HCT116 (cell line): ENCODE data around the gene CCNJL. TPM values are rescaled to one million over a fixed set of nuclear protein-coding genes. Genes with fewer than 3 reads are reported as not detected.

Source experiments
- ATAC-seq: fragments of 200-7000 bp; cut with Tn5 transposase; 2 replicates; pipeline ENCODE4 v1.9.1; 2020; ENCODE audit warnings: mild to moderate bottlenecking, moderate library complexity
- BruUV-seq: library from RNA; stranded (reverse); fragments of 400-500 nt; replicated peaks from 2 replicates; lab custom pipeline; 2021; lab: Mats Ljungman, UMichigan
- CTCF ChIA-PET: fragments of 300-600 bp; sonication (Branson Sonifier 250); formaldehyde crosslinking; loops from one replicate; lab custom pipeline; 2021; ENCODE audit warnings: antibody characterized with exemption; lab: Charles Lee
- POLR2A ChIA-PET: fragments of 300-600, 350-600 bp; sonication (Branson Sonifier 250); formaldehyde crosslinking; loops from one replicate; lab custom pipeline; 2021; ENCODE audit warnings: antibody characterized with exemption; lab: Charles Lee
- RAD21 ChIA-PET, 2 experiments: fragments of 300-600 bp; sonication (Branson Sonifier 250); formaldehyde crosslinking; loops; one replicate each; lab custom pipeline; 2023; ENCODE audit warnings: low total read pairs in 2 of 2; ENCODE audit not compliant: uncharacterized antibody in 2 of 2, unreplicated experiment in 2 of 2, low non-redundant PET in 1 of 2; lab: Charles Lee
- DNase-seq: peaks from one replicate; pipeline ENCODE4 v3.0.0-alpha.2; 2010; ENCODE audit warnings: low read depth, low spot score
- H2AFZ ChIP-seq: fragments of 200-600 bp; shearing (Covaris generic), sonication (generic); 2 replicates; pipeline ENCODE4 v1.6.1; 2017; ENCODE audit warnings: low read depth, mixed run types, mixed read lengths, antibody characterized with exemption, low read length; ENCODE audit not compliant: poor library complexity, severe bottlenecking
- H3K27ac ChIP-seq: 2 replicates; pipeline ENCODE4 v1.5.1; 2012; ENCODE audit warnings: low read depth, low read length
- H3K27me3 ChIP-seq: fragments of 200-600 bp; sonication (generic); 2 replicates; pipeline ENCODE4 v1.6.1; 2016; ENCODE audit warnings: mixed run types, low read length, mixed read lengths; ENCODE audit not compliant: insufficient read depth
- H3K36me3 ChIP-seq, 2 experiments: fragments of 200-500 bp in 1 of 2; fragments of 200-600 bp in 1 of 2; sonication (Bioruptor generic) in 1 of 2; sonication (generic) in 1 of 2; 2 replicates each; pipeline versions ENCODE4 v1.5.1 to v1.6.1; 2014 to 2016; ENCODE audit warnings: low read length in 2 of 2, inconsistent platforms in 1 of 2, mixed read lengths in 1 of 2, mixed run types in 1 of 2; ENCODE audit not compliant: insufficient read depth in 2 of 2, control insufficient read depth in 1 of 2
- H3K4me1 ChIP-seq, 2 experiments: fragments of 200-600 bp in 1 of 2; sonication (generic) in 1 of 2; 2 replicates each; pipeline versions ENCODE4 v1.5.1 to v1.6.1; 2012 to 2017; ENCODE audit warnings: low read length in 2 of 2, inconsistent platforms in 1 of 2, mild to moderate bottlenecking in 1 of 2, mixed read lengths in 1 of 2, mixed run types in 1 of 2, moderate library complexity in 1 of 2; ENCODE audit not compliant: insufficient read depth in 2 of 2, control insufficient read depth in 1 of 2
- H3K4me2 ChIP-seq: fragments of 200-600 bp; sonication (generic); 2 replicates; pipeline ENCODE4 v1.6.1; 2017; ENCODE audit warnings: mixed run types, low read length, mixed read lengths
- H3K4me3 ChIP-seq, 2 experiments: fragments of 200-600 bp in 1 of 2; sonication (generic) in 1 of 2; replicated peaks in 1 of 2; 2 replicates each; pipeline ENCODE4 v1.5.1; 2011 to 2016; ENCODE audit warnings: low read length in 2 of 2, control low read depth in 1 of 2, low read depth in 1 of 2, mild to moderate bottlenecking in 1 of 2, mixed read lengths in 1 of 2, mixed run types in 1 of 2
- H3K79me2 ChIP-seq: fragments of 200-600 bp; sonication (generic); 2 replicates; pipeline ENCODE4 v1.6.1; 2017; ENCODE audit warnings: mild to moderate bottlenecking, mixed run types, low read length, moderate library complexity, mixed read lengths; ENCODE audit not compliant: insufficient read depth
- H3K9ac ChIP-seq: fragments of 200-600 bp; sonication (generic); 2 replicates; pipeline ENCODE4 v1.6.1; 2016; ENCODE audit warnings: low read length, mixed read lengths
- H3K9me2 ChIP-seq: fragments of 200-600 bp; sonication (generic), shearing (Covaris generic); 2 replicates; pipeline ENCODE4 v1.6.1; 2017; ENCODE audit warnings: mixed run types, mild to moderate bottlenecking, moderate library complexity; ENCODE audit not compliant: insufficient read depth
- H3K9me3 ChIP-seq, 2 experiments: fragments of 200-500 bp in 1 of 2; fragments of 200-600 bp in 1 of 2; sonication (Bioruptor generic) in 1 of 2; sonication (generic) in 1 of 2; 2 replicates each; pipeline ENCODE4 v1.6.1; 2014 to 2017; ENCODE audit warnings: low read length in 2 of 2, mixed read lengths in 2 of 2, inconsistent platforms in 1 of 2, low read depth in 1 of 2, mild to moderate bottlenecking in 1 of 2, mixed run types in 1 of 2, moderate library complexity in 1 of 2; ENCODE audit not compliant: control insufficient read depth in 1 of 2, insufficient read depth in 1 of 2
- H4K20me1 ChIP-seq: fragments of 200-600 bp; sonication (generic), shearing (Covaris generic); 2 replicates; pipeline ENCODE4 v1.6.1; 2017; ENCODE audit warnings: mixed run types, mild to moderate bottlenecking, moderate library complexity; ENCODE audit not compliant: insufficient read depth
- ATF3 ChIP-seq: IDR thresholded peaks from 2 replicates; pipeline ENCODE4 v1.6.1; 2012
- CBX3 ChIP-seq: IDR thresholded peaks from 2 replicates; pipeline ENCODE4 v1.6.1; 2012; ENCODE audit warnings: low read depth
- CEBPB ChIP-seq: IDR thresholded peaks from 2 replicates; pipeline ENCODE4 v1.6.1; 2012; ENCODE audit warnings: low read depth
- EGR1 ChIP-seq: IDR thresholded peaks from 2 replicates; pipeline ENCODE4 v1.6.1; 2012; ENCODE audit warnings: low read depth
- ELF1 ChIP-seq: IDR thresholded peaks from 2 replicates; pipeline ENCODE4 v1.6.1; 2012; ENCODE audit warnings: low read depth, borderline replicate concordance
- FOSL1 ChIP-seq: IDR thresholded peaks from 2 replicates; pipeline ENCODE4 v1.6.1; 2012; ENCODE audit warnings: low read depth
- JUND ChIP-seq: IDR thresholded peaks from 2 replicates; pipeline ENCODE4 v1.6.1; 2012
- POLR2A ChIP-seq: IDR thresholded peaks from 2 replicates; pipeline ENCODE4 v1.7.0; 2011; ENCODE audit warnings: borderline replicate concordance; ENCODE audit not compliant: insufficient read depth, insufficient read length; ENCODE audit errors: extremely low read depth
- RAD21 ChIP-seq: IDR thresholded peaks from 2 replicates; pipeline ENCODE4 v1.6.1; 2012; ENCODE audit warnings: low read depth, mild to moderate bottlenecking
- SIN3A ChIP-seq: IDR thresholded peaks from 2 replicates; pipeline ENCODE4 v1.6.1; 2012; ENCODE audit warnings: low read depth
- SRF ChIP-seq: IDR thresholded peaks from 2 replicates; pipeline ENCODE4 v1.6.1; 2012; ENCODE audit warnings: low read depth
- TCF7L2 ChIP-seq: IDR thresholded peaks from 2 replicates; pipeline ENCODE4 v1.7.0; 2011; ENCODE audit warnings: borderline replicate concordance, inconsistent platforms; ENCODE audit not compliant: insufficient read depth, insufficient read length; ENCODE audit errors: extremely low read depth
- ZBTB33 ChIP-seq: IDR thresholded peaks from 2 replicates; pipeline ENCODE4 v1.6.1; 2011; ENCODE audit warnings: mild to moderate bottlenecking, low read length, moderate library complexity; ENCODE audit not compliant: insufficient replicate concordance; ENCODE audit errors: extremely low read depth
- intact Hi-C: fragments of 100-400 bp; cut with micrococcal nuclease; formaldehyde crosslinking; loops from 2 replicates; pipeline ENCODE4 v1.10.0; 2022
- total RNA-seq: library from RNA; stranded (reverse); gene quantifications from one replicate; pipeline ENCODE4 v1.2.1, GENCODE V29; 2021; ENCODE audit not compliant: unreplicated experiment
- TF ChIP-seq, protein P1 (sequence below), 3 experiments: fragments of 200-600 bp in 1 of 3; sonication (generic) in 1 of 3; IDR thresholded peaks in 2 of 3; conservative IDR thresholded peaks in 1 of 3; 2 replicates each; pipeline ENCODE4 v1.5.1; 2012 to 2017; ENCODE audit warnings: low read depth in 2 of 3, low read length in 2 of 3, antibody characterized with exemption in 1 of 3, borderline replicate concordance in 1 of 3, control low read depth in 1 of 3, mild to moderate bottlenecking in 1 of 3, mixed read lengths in 1 of 3, mixed run types in 1 of 3, moderate library complexity in 1 of 3; ENCODE audit not compliant: insufficient read depth in 1 of 3
- TF ChIP-seq, protein P2 (sequence below): IDR thresholded peaks from 2 replicates; pipeline ENCODE4 v1.6.1; 2012
- TF ChIP-seq, protein P3 (sequence below): IDR thresholded peaks from 2 replicates; pipeline ENCODE4 v1.6.1; 2012; ENCODE audit warnings: low read depth

The CCNJL gene
- total RNA-seq, 1 experiment from 2014 or later = 2.9 TPM

- TF ChIP-seq, protein P1, sequence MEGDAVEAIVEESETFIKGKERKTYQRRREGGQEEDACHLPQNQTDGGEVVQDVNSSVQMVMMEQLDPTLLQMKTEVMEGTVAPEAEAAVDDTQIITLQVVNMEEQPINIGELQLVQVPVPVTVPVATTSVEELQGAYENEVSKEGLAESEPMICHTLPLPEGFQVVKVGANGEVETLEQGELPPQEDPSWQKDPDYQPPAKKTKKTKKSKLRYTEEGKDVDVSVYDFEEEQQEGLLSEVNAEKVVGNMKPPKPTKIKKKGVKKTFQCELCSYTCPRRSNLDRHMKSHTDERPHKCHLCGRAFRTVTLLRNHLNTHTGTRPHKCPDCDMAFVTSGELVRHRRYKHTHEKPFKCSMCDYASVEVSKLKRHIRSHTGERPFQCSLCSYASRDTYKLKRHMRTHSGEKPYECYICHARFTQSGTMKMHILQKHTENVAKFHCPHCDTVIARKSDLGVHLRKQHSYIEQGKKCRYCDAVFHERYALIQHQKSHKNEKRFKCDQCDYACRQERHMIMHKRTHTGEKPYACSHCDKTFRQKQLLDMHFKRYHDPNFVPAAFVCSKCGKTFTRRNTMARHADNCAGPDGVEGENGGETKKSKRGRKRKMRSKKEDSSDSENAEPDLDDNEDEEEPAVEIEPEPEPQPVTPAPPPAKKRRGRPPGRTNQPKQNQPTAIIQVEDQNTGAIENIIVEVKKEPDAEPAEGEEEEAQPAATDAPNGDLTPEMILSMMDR (IDR thresholded peaks at IDR 0.05 in 2 of 3, conservative IDR thresholded peaks at IDR 0.05 in 1 of 3; ENCODE audit: borderline replicate concordance in 1 of 3, insufficient read depth in 1 of 3, low read depth in 2 of 3, low read length in 2 of 3) = no peak
- TF ChIP-seq ATF3 (no peak), EGR1 (no peak), FOSL1 (no peak), ELF1 (no peak), RAD21 (no peak), CEBPB (no peak), JUND (no peak), SRF (no peak), ZBTB33 (no peak), SIN3A (no peak), CBX3 (no peak), POLR2A (no peak), TCF7L2 (no peak)
- TF ChIP-seq, protein P2, sequence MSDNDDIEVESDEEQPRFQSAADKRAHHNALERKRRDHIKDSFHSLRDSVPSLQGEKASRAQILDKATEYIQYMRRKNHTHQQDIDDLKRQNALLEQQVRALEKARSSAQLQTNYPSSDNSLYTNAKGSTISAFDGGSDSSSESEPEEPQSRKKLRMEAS = no peak
- TF ChIP-seq, protein P3, sequence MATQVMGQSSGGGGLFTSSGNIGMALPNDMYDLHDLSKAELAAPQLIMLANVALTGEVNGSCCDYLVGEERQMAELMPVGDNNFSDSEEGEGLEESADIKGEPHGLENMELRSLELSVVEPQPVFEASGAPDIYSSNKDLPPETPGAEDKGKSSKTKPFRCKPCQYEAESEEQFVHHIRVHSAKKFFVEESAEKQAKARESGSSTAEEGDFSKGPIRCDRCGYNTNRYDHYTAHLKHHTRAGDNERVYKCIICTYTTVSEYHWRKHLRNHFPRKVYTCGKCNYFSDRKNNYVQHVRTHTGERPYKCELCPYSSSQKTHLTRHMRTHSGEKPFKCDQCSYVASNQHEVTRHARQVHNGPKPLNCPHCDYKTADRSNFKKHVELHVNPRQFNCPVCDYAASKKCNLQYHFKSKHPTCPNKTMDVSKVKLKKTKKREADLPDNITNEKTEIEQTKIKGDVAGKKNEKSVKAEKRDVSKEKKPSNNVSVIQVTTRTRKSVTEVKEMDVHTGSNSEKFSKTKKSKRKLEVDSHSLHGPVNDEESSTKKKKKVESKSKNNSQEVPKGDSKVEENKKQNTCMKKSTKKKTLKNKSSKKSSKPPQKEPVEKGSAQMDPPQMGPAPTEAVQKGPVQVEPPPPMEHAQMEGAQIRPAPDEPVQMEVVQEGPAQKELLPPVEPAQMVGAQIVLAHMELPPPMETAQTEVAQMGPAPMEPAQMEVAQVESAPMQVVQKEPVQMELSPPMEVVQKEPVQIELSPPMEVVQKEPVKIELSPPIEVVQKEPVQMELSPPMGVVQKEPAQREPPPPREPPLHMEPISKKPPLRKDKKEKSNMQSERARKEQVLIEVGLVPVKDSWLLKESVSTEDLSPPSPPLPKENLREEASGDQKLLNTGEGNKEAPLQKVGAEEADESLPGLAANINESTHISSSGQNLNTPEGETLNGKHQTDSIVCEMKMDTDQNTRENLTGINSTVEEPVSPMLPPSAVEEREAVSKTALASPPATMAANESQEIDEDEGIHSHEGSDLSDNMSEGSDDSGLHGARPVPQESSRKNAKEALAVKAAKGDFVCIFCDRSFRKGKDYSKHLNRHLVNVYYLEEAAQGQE = no peak
- no peak overlapping the region for H3K4me3 ChIP-seq
- H3K4me2 ChIP-seq = no peak overlapping the region
- H3K27ac ChIP-seq = no peak overlapping the region
- no TSS peak for BruUV-seq
- H3K4me1 ChIP-seq = no peaks in the 10 kb centered on the region; a peak in 1 of 4 replicates
- ATAC-seq = no peak
- no peaks in the 10 kb centered on the region for H3K9me2 ChIP-seq
- no peaks in the 10 kb centered on the region for H3K36me3 ChIP-seq
- H3K27me3 ChIP-seq = no peaks in the 10 kb centered on the region
- intact Hi-C loops = no loop called here
- no peak overlapping the region for H2AFZ ChIP-seq
- no peaks in the 10 kb centered on the region for H3K79me2 ChIP-seq
- ChIA-PET CTCF (interaction anchor here (0.6 kb wide), 1 partner anchor 26 kb away, joined by 3 read pairs; no protein-coding TSS in a partner anchor), POLR2A (no interaction called here), RAD21 (no interaction called here)
- no peaks in the 10 kb centered on the region for H3K9me3 ChIP-seq
- no peak for DNase-seq
- H4K20me1 ChIP-seq = no peaks in the 10 kb centered on the region
- no peak overlapping the region for H3K9ac ChIP-seq
Measured at GRCh38 chr5:160240350-160240749, 72.0 kb downstream of the CCNJL start.
